SK-N-SH treated with all-trans-retinoic acid at 6 μM for 48 hours (cell line): Measurements from ENCODE around the gene SLC6A6.
"Not testable (repeated sequence)": the region's sequence is repeated elsewhere in the genome, so short reads cannot be mapped to it uniquely, and the experiment has no call there.

Source experiments
- ATAC-seq: fragments of 200-7000 bp; cut with Tn5 transposase; 3 replicates; pipeline ENCODE4 v1.9.1; 2020; ENCODE audit warnings: mild to moderate bottlenecking, moderate library complexity
- ARNTL ChIP-seq: fragments of 450-650 bp; formaldehyde crosslinking; IDR thresholded peaks from 2 replicates; pipeline ENCODE4 v1.5.0; 2020; ENCODE audit warnings: low read depth, mild to moderate bottlenecking, moderate library complexity, borderline replicate concordance
- BACH2 ChIP-seq: fragments of 250-450 bp; sonication (Bioruptor Pico); IDR thresholded peaks from 2 replicates; pipeline ENCODE4 v1.9.0; 2021; ENCODE audit warnings: mild to moderate bottlenecking, borderline replicate concordance
- CREB5 ChIP-seq: fragments of 250-450 bp; sonication (Bioruptor Pico); IDR thresholded peaks from 2 replicates; pipeline ENCODE4 v1.5.1; 2020; ENCODE audit warnings: low read depth, mild to moderate bottlenecking, moderate library complexity
- CSDC2 ChIP-seq: fragments of 250-450 bp; sonication (Bioruptor Pico); IDR thresholded peaks from 2 replicates; pipeline ENCODE4 v1.5.0; 2020; ENCODE audit warnings: mild to moderate bottlenecking, moderate library complexity
- ESRRG ChIP-seq: fragments of 250-450 bp; sonication (Bioruptor Pico); IDR thresholded peaks from 2 replicates; pipeline ENCODE4 v1.6.1; 2021; ENCODE audit warnings: mild to moderate bottlenecking
- ISL1 ChIP-seq: fragments of 250-450 bp; sonication (Bioruptor Pico); IDR thresholded peaks from 2 replicates; pipeline ENCODE4 v2.1.2; 2022; ENCODE audit warnings: mild to moderate bottlenecking, moderate library complexity
- OSR1 ChIP-seq: fragments of 250-450 bp; sonication (Bioruptor Pico); IDR thresholded peaks from 2 replicates; pipeline ENCODE4 v1.8.0; 2022; ENCODE audit warnings: moderate library complexity, mild to moderate bottlenecking, inconsistent platforms
- PATZ1 ChIP-seq: fragments of 250-450 bp; sonication (Bioruptor Pico); IDR thresholded peaks from 2 replicates; pipeline ENCODE4 v1.8.0; 2020; ENCODE audit warnings: mild to moderate bottlenecking, moderate library complexity, borderline replicate concordance
- POU6F1 ChIP-seq: fragments of 250-450 bp; sonication (Bioruptor Pico); IDR thresholded peaks from 2 replicates; pipeline ENCODE4 v1.8.0; 2021; ENCODE audit warnings: low read depth, mild to moderate bottlenecking, moderate library complexity, borderline replicate concordance
- PPARA ChIP-seq: fragments of 250-450 bp; sonication (Bioruptor Pico); IDR thresholded peaks from 2 replicates; pipeline ENCODE4 v1.5.0; 2020; ENCODE audit warnings: mild to moderate bottlenecking, borderline replicate concordance
- RARB ChIP-seq: fragments of 250-450 bp; sonication (Bioruptor Pico); IDR thresholded peaks from 2 replicates; pipeline ENCODE4 v1.8.0; 2021; ENCODE audit warnings: mild to moderate bottlenecking, moderate library complexity
- SNAI2 ChIP-seq: fragments of 250-450 bp; sonication (Bioruptor Pico); IDR thresholded peaks from 2 replicates; pipeline ENCODE4 v1.5.0; 2020; ENCODE audit warnings: mild to moderate bottlenecking, moderate library complexity
- TCF4 ChIP-seq: fragments of 250-450 bp; sonication (Bioruptor Pico); IDR thresholded peaks from 2 replicates; pipeline ENCODE4 v1.8.0; 2021; ENCODE audit warnings: mild to moderate bottlenecking, moderate library complexity, borderline replicate concordance
- TOX ChIP-seq: fragments of 250-450 bp; sonication (Bioruptor Pico); IDR thresholded peaks from 2 replicates; pipeline ENCODE4 v1.8.0; 2021; ENCODE audit warnings: mild to moderate bottlenecking, moderate library complexity, borderline replicate concordance
- TSHZ2 ChIP-seq: fragments of 250-450 bp; sonication (Bioruptor Pico); IDR thresholded peaks from 2 replicates; pipeline ENCODE4 v1.5.0; 2020; ENCODE audit warnings: mild to moderate bottlenecking, moderate library complexity
- ZC3H10 ChIP-seq: fragments of 250-450 bp; sonication (Bioruptor Pico); IDR thresholded peaks from 2 replicates; pipeline ENCODE4 v1.5.1; 2021; ENCODE audit warnings: mild to moderate bottlenecking, moderate library complexity
- ZFP3 ChIP-seq: fragments of 250-450 bp; sonication (Bioruptor Pico); IDR thresholded peaks from 2 replicates; pipeline ENCODE4 v1.5.0; 2020; ENCODE audit warnings: mild to moderate bottlenecking, moderate library complexity
- ZFP30 ChIP-seq: fragments of 450-650 bp; formaldehyde crosslinking; IDR thresholded peaks from 2 replicates; pipeline ENCODE4 v1.5.0; 2022; ENCODE audit warnings: mild to moderate bottlenecking, moderate library complexity
- ZNF565 ChIP-seq: fragments of 450-650 bp; formaldehyde crosslinking; conservative IDR thresholded peaks from 2 replicates; pipeline ENCODE4 v1.5.0; 2020; ENCODE audit warnings: low read depth, mild to moderate bottlenecking, moderate library complexity
- ZNF70 ChIP-seq: fragments of 450-650 bp; formaldehyde crosslinking; IDR thresholded peaks from 2 replicates; pipeline ENCODE4 v1.5.0; 2020; ENCODE audit warnings: mild to moderate bottlenecking, moderate library complexity
- ZNF8 ChIP-seq: fragments of 450-650 bp; formaldehyde crosslinking; IDR thresholded peaks from 2 replicates; pipeline ENCODE4 v1.5.0; 2020; ENCODE audit warnings: mild to moderate bottlenecking, moderate library complexity

The SLC6A6 gene

GRCh38 chr3:14406336-14406735 lies 3.9 kb downstream of the SLC6A6 start:
- ATAC-seq = no peak
- TF ChIP-seq TOX (CRISPR knock-in tag) (no peak), CSDC2 (CRISPR knock-in tag) (no peak), ZFP30 (CRISPR knock-in tag) (no peak), ZNF565 (CRISPR knock-in tag) (no peak), PATZ1 (CRISPR knock-in tag) (no peak), TCF4 (CRISPR knock-in tag) (no peak), ZFP3 (CRISPR knock-in tag) (no peak), RARB (CRISPR knock-in tag) (no peak), SNAI2 (CRISPR knock-in tag) (no peak), TSHZ2 (no peak), PPARA (no peak), CREB5 (no peak), ESRRG (no peak), ZNF8 (CRISPR knock-in tag) (no peak)

GRCh38 chr3:14406766-14407165 lies 4.4 kb downstream of the SLC6A6 start:
- TF ChIP-seq BACH2 (CRISPR knock-in tag) = no peak
- TF ChIP-seq ARNTL (CRISPR knock-in tag) = no peak
- TF ChIP-seq ZFP3 (CRISPR knock-in tag) = no peak

GRCh38 chr3:14407203-14407602 lies 4.8 kb downstream of the SLC6A6 start:
- no peak for TF ChIP-seq ZNF70 (CRISPR knock-in tag)
- no peak for TF ChIP-seq ARNTL (CRISPR knock-in tag)
- no peak for TF ChIP-seq PATZ1 (CRISPR knock-in tag)
- no peak for TF ChIP-seq SNAI2 (CRISPR knock-in tag)
- no peak for TF ChIP-seq TSHZ2
- TF ChIP-seq ZC3H10 (CRISPR knock-in tag) = no peak
- no peak for TF ChIP-seq OSR1 (CRISPR knock-in tag)
- TF ChIP-seq RARB (CRISPR knock-in tag) = no peak
- TF ChIP-seq POU6F1 (CRISPR knock-in tag) = no peak
- no peak for TF ChIP-seq ISL1 (CRISPR knock-in tag)
- ATAC-seq = no peak

More at GRCh38 chr3:14406766-14407165, 4.4 kb downstream of the SLC6A6 start:
- no peak for ATAC-seq

- not testable (repeated sequence) for ATAC-seq
Observed at GRCh38 chr3:14409779-14410063, 7.3 kb downstream of the SLC6A6 start.
